KMS-11 (cell line): ENCODE data around the gene ZNF444.
A peak's percentile ranks its signal among the peaks of the same experiment; 100 is the strongest.

ENCODE experiments used
- H2AFZ ChIP-seq: fragments of 200-600 bp; sonication (generic); 2 replicates; pipeline ENCODE4 v1.6.1; 2016; ENCODE audit warnings: antibody characterized with exemption, mixed run types, low read depth
- H3K27ac ChIP-seq: fragments of 200-600 bp; sonication (generic); 2 replicates; pipeline ENCODE4 v1.6.1; 2016; ENCODE audit warnings: mild to moderate bottlenecking, mixed run types
- H3K27me3 ChIP-seq: fragments of 200-600 bp; sonication (generic); 2 replicates; pipeline ENCODE4 v1.6.1; 2017; ENCODE audit warnings: mild to moderate bottlenecking, low read depth, mixed run types, moderate library complexity; ENCODE audit not compliant: insufficient read depth
- H3K36me3 ChIP-seq: fragments of 200-600 bp; sonication (generic); 2 replicates; pipeline ENCODE4 v1.6.1; 2017; ENCODE audit warnings: mild to moderate bottlenecking, mixed run types; ENCODE audit not compliant: insufficient read depth
- H3K4me1 ChIP-seq: fragments of 200-600 bp; sonication (generic); 2 replicates; pipeline ENCODE4 v1.6.1; 2016; ENCODE audit warnings: mild to moderate bottlenecking, low read depth, mixed run types; ENCODE audit not compliant: poor library complexity, severe bottlenecking
- H3K4me2 ChIP-seq: fragments of 200-600 bp; sonication (generic); 2 replicates; pipeline ENCODE4 v1.7.0; 2016; ENCODE audit warnings: mild to moderate bottlenecking, mixed run types
- H3K4me3 ChIP-seq: fragments of 200-600 bp; sonication (generic); IDR thresholded peaks from 2 replicates; pipeline ENCODE4 v1.6.1; 2017; ENCODE audit warnings: low read depth, low read length, mixed read lengths; ENCODE audit not compliant: insufficient read depth
- H3K79me2 ChIP-seq: fragments of 200-600 bp; sonication (generic); 2 replicates; pipeline ENCODE4 v1.6.1; 2016; ENCODE audit warnings: low read depth, mixed run types; ENCODE audit not compliant: insufficient read depth
- H3K9ac ChIP-seq: fragments of 200-600 bp; sonication (generic); 2 replicates; pipeline ENCODE4 v1.6.1; 2016; ENCODE audit warnings: mild to moderate bottlenecking, mixed run types
- H4K20me1 ChIP-seq: fragments of 200-600 bp; sonication (generic); 2 replicates; pipeline ENCODE4 v1.6.1; 2016; ENCODE audit warnings: mild to moderate bottlenecking, mixed run types; ENCODE audit not compliant: insufficient read depth
- TF ChIP-seq, protein P1 (sequence below): fragments of 200-600 bp; sonication (generic); conservative IDR thresholded peaks from 2 replicates; pipeline ENCODE4 v1.6.1; 2017; ENCODE audit warnings: low read depth, mild to moderate bottlenecking, antibody characterized with exemption, low read length, moderate library complexity, mixed read lengths

Gene ZNF444

DNA sequence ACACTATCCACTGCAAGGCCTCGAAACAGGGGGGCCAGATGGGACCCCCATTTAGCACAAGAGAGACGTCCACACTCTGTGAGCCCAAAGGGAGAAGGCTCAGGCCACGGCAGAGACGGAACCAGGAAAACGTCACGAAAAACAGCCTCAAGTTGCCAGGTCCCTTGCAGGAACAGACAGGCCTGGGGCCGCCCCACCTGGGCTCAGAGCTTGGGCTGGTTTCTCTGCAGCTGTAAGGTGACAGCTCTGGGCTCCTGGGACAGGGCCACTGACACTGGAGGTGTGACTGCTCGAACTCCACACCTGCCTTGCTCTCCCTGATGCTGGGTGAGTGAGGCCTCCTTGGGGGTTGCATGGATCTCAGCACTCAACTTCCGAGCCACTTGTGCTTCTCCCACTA, 23.2 kb upstream of the ZNF444 start:
- no peaks in the 10 kb centered on the region for H3K36me3 ChIP-seq
- no peaks in the 10 kb centered on the region for H3K27me3 ChIP-seq
- no peak overlapping the region for H3K9ac ChIP-seq
- no peak overlapping the region for H3K27ac ChIP-seq
- no peak overlapping the region for H3K4me3 ChIP-seq
- H3K4me1 ChIP-seq, result peaks cover 28% of the 10 kb centered on the region
- H2AFZ ChIP-seq, result no peak overlapping the region
- H3K4me2 ChIP-seq, result no peak overlapping the region
- H3K79me2 ChIP-seq, result peaks cover 77% of the 10 kb centered on the region
- TF ChIP-seq, protein P1, sequence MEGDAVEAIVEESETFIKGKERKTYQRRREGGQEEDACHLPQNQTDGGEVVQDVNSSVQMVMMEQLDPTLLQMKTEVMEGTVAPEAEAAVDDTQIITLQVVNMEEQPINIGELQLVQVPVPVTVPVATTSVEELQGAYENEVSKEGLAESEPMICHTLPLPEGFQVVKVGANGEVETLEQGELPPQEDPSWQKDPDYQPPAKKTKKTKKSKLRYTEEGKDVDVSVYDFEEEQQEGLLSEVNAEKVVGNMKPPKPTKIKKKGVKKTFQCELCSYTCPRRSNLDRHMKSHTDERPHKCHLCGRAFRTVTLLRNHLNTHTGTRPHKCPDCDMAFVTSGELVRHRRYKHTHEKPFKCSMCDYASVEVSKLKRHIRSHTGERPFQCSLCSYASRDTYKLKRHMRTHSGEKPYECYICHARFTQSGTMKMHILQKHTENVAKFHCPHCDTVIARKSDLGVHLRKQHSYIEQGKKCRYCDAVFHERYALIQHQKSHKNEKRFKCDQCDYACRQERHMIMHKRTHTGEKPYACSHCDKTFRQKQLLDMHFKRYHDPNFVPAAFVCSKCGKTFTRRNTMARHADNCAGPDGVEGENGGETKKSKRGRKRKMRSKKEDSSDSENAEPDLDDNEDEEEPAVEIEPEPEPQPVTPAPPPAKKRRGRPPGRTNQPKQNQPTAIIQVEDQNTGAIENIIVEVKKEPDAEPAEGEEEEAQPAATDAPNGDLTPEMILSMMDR, result no peak
- no peaks in the 10 kb centered on the region for H4K20me1 ChIP-seq

DNA sequence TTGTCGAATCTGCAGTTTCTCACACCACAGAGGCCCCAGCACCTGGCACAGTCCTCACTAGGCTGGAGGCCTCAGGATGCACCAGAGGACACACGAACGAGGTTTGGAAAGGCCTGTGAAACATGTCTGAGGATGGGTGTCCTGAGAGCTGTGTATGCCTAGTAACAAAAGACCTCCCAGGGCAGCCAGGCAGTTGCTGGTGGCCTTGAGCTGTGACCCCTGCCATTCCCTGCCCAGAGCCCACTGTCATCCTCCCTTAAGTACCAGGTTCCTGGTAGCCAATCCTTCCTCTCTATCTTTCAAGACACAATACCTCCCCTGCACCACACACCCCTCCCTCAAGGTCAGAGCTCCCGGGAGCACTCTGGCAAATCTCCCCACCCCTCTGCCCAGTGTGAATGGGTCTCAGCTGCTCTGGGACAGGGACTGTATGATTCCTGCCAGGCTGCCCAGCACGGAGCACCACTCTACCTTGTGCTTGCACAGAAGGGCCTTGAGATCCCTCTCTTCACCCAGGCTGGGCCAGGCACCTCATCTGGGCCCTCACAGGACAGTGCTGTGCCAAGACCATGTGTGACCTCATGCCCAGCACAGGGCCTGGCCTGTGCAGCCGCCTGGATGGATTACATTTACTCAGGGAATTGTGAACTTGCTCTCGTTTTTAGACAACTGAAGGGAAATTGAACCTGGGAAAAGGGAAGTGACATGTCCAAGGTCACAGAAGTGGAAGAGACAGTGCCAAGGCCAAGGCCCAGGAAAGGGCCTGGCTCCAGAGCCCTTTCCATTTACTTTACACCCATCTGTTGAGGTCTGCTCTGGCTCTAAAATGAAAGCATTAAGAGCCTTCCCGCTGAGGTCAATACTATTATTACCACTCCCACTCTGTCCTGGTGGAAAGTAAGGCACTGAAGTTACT, 22.2 kb upstream of the ZNF444 start:
- H4K20me1 ChIP-seq, result no peaks in the 10 kb centered on the region
- no peaks in the 10 kb centered on the region for H3K36me3 ChIP-seq
- TF ChIP-seq, protein P1, result no peak
- no peaks in the 10 kb centered on the region for H3K27me3 ChIP-seq
- peak overlapping the region; percentile 99; the same call in 1 of the 2 replicates for H3K9ac ChIP-seq
- peak overlapping the region; percentile 97 for H3K4me2 ChIP-seq
- H3K27ac ChIP-seq, result peak overlapping the region; percentile 94; the same call in 1 of the 2 replicates
- H3K4me1 ChIP-seq, result peaks cover 25% of the 10 kb centered on the region
- no peak overlapping the region for H3K4me3 ChIP-seq
- H3K79me2 ChIP-seq, result peaks cover 66% of the 10 kb centered on the region
- no peak overlapping the region for H2AFZ ChIP-seq

DNA sequence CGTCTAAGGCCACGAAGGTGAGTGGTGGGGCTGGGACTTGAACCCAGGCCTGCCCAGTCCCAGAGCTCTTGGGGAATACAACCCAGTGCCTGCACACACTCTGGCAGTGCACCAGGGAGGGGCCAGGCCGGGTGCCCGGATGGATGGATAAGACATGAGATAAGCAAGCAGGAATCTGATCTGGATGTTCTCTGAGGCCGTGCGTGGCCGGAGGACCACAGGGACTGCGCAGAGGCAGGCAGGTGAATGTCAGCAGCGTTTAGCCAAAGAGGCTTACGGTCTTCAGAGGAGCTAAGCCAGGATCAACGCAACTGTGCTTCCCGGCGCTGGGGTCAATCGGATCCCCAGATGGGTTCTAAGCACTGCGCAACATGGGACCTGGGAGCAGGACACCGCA, 21.5 kb upstream of the ZNF444 start:
- Histone ChIP-seq H3K27ac (peak overlapping the region; percentile 94), H4K20me1 (no peaks in the 10 kb centered on the region), H3K4me2 (peak overlapping the region; percentile 97), H3K4me3 (no peak overlapping the region), H2AFZ (no peak overlapping the region), H3K9ac (peak overlapping the region; percentile 99; the same call in 1 of the 2 replicates), H3K79me2 (peaks cover 60% of the 10 kb centered on the region), H3K4me1 (peaks cover 25% of the 10 kb centered on the region), H3K27me3 (no peaks in the 10 kb centered on the region), H3K36me3 (no peaks in the 10 kb centered on the region)
- TF ChIP-seq, protein P1, result no peak

DNA sequence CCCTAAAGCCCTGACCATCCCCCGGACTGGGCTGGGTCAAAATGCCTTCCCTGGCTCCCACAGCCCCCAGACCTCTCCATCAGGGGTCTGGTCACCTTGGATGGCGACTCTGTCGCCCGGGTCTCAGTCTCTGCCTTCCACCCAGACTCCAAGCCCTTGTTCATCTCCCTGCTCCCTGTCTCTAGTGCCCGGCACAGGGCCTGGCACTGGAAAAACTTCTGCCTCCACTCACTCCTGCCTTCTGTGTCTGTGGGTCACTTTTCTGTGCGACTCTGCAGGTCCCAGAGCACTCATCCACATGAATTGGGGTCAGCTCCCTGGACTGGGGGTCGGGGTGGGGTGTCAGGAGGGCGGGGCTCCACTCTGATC, 21.1 kb upstream of the ZNF444 start:
- Histone ChIP-seq H3K27ac (peak overlapping the region; percentile 94), H3K4me2 (peak overlapping the region; percentile 97), H2AFZ (peak overlapping the region; percentile 57), H3K36me3 (no peaks in the 10 kb centered on the region), H4K20me1 (no peaks in the 10 kb centered on the region), H3K27me3 (no peaks in the 10 kb centered on the region), H3K4me3 (no peak overlapping the region), H3K79me2 (peaks cover 56% of the 10 kb centered on the region), H3K9ac (peak overlapping the region; percentile 99), H3K4me1 (peaks cover 25% of the 10 kb centered on the region)
- TF ChIP-seq, protein P1, result no peak
